Measurements from ENCODE around the gene CASP3. TPM values are rescaled to one million over a fixed set of nuclear protein-coding genes. Genes with fewer than 3 reads are reported as not detected.

Gene CASP3
- total RNA-seq, 1 experiment from 2014 or later: 107 TPM

GRCh38 chr4:184641022-184641421 is 8.2 kb downstream of the CASP3 start:
- H2AK5ac ChIP-seq (ENCODE audit: insufficient read length, low read length): no peak overlapping the region
- no peak overlapping the region for H2AFZ ChIP-seq (ENCODE audit: low read length)
- peaks cover 24 to 51% (median 46%) of the 10 kb centered on the region in 3 experiments for H3K36me3 Mint-ChIP-seq (ENCODE audit: insufficient read depth in 1 of 3, low read depth in 3 of 3)
- H2BK5ac ChIP-seq (ENCODE audit: insufficient read length, low read length): no peak overlapping the region
- no peak overlapping the region for H4K91ac ChIP-seq (ENCODE audit: insufficient read length, low read depth, low read length)
- no peak overlapping the region for H3K4ac ChIP-seq (ENCODE audit: low read depth, low read length)
- H3K23me2 ChIP-seq (ENCODE audit: insufficient read length, low read depth, low read length, poor library complexity, severe bottlenecking): no peaks in the 10 kb centered on the region
- H3K18ac ChIP-seq (ENCODE audit: insufficient read length, low read depth, low read length): no peak overlapping the region
- H3K56ac ChIP-seq (ENCODE audit: insufficient read length, low read depth, low read length): no peak overlapping the region
- no peaks in the 10 kb centered on the region for H3K27me3 Mint-ChIP-seq (ENCODE audit: low read depth)
- TF ChIP-seq CTCF (conservative IDR thresholded peaks at IDR 0.05): no peak
- H4K8ac ChIP-seq (replicated peaks; ENCODE audit: insufficient read length, low read depth, low read length): no peak overlapping the region
- no peak overlapping the region for H4K5ac ChIP-seq (ENCODE audit: insufficient read length, low read depth, low read length)
- no peaks in the 10 kb centered on the region for H3K79me1 ChIP-seq (ENCODE audit: insufficient read depth, low read depth, low read length, poor library complexity, severe bottlenecking)
- H3K14ac ChIP-seq (ENCODE audit: insufficient read depth, low read length): no peak overlapping the region
- peaks cover 36 to 52% of the 10 kb centered on the region in 2 experiments for H3K4me1 Mint-ChIP-seq
- peaks cover 36% of the 10 kb centered on the region; the same call in 1 of the 2 replicates for H3K79me2 ChIP-seq (ENCODE audit: insufficient read depth, low read length)
- H4K20me1 ChIP-seq (ENCODE audit: control insufficient read depth, insufficient read depth, insufficient read length): no peaks in the 10 kb centered on the region
- no peak overlapping the region for H3K27ac Mint-ChIP-seq
- H3T11ph ChIP-seq (ENCODE audit: low read length): no peak overlapping the region
- H3K9me3 Mint-ChIP-seq: no peaks in the 10 kb centered on the region
- H2BK20ac ChIP-seq (ENCODE audit: low read depth, low read length, poor library complexity, severe bottlenecking): no peak overlapping the region
- H2BK120ac ChIP-seq (ENCODE audit: low read depth, low read length, poor library complexity, severe bottlenecking): no peak overlapping the region
- peaks cover 6% of the 10 kb centered on the region for H3K4me1 ChIP-seq (ENCODE audit: insufficient read depth, low read length)
- H3K9ac ChIP-seq (ENCODE audit: extremely low read depth, insufficient read length, low read length): no peak overlapping the region
- H3K27ac ChIP-seq (ENCODE audit: insufficient read length, low read depth, low read length): no peak overlapping the region
- no peaks in the 10 kb centered on the region for H3K27me3 ChIP-seq (ENCODE audit: insufficient read depth, low read length)
- H3K23ac ChIP-seq (ENCODE audit: insufficient read length, low read depth, low read length): no peak overlapping the region
- H3K4me3 Mint-ChIP-seq: no peak overlapping the region
- H3K9me3 ChIP-seq (ENCODE audit: control insufficient read depth, low read depth, low read length): no peaks in the 10 kb centered on the region
- WGBS (ENCODE audit: extremely low coverage, insufficient read length, low lambda C conversion rate): no CpG with 5 or more reads among the region's 3 CpGs
- H2BK15ac ChIP-seq (ENCODE audit: low read depth, low read length): no peak overlapping the region
- no peak overlapping the region for H2BK12ac ChIP-seq (ENCODE audit: insufficient read length, low read depth, low read length)
- H3K4me2 ChIP-seq (ENCODE audit: insufficient read depth, insufficient read length, low read length): no peak overlapping the region
- DNase-seq: no peak

Measured in H9 (cell line).